WTC11 (cell line): ENCODE measurements around the gene PPP1R14C. TPM values are rescaled to one million over a fixed set of nuclear protein-coding genes. Genes with fewer than 3 reads are reported as not detected.

Experiments
- ATAC-seq: fragments of 200-7000 bp; cut with Tn5 transposase; 2 replicates; pipeline ENCODE4 v1.10.0; 2021; ENCODE audit warnings: mild to moderate bottlenecking, moderate library complexity
- CTCF ChIA-PET: fragments of 300-600 bp; sonication (Branson Sonifier 250); formaldehyde crosslinking; loops from one replicate; lab custom pipeline; 2021; ENCODE audit warnings: antibody characterized with exemption; lab: Charles Lee
- POLR2A ChIA-PET: fragments of 350-600 bp; sonication (Branson Sonifier 250); formaldehyde crosslinking; loops from one replicate; lab custom pipeline; 2021; ENCODE audit warnings: antibody characterized with exemption; lab: Charles Lee
- DNase-seq: peaks from one replicate; pipeline ENCODE4 v3.0.0; 2021; ENCODE audit warnings: low spot score
- H3K27ac Mint-ChIP-seq: 2 replicates; pipeline ENCODE4 v1.8.0; 2021; ENCODE audit warnings: mixed read lengths
- H3K27me3 Mint-ChIP-seq: 2 replicates; pipeline ENCODE4 v1.8.0; 2021; ENCODE audit warnings: low read depth, mild to moderate bottlenecking, moderate library complexity, mixed read lengths
- H3K36me3 Mint-ChIP-seq: 2 replicates; pipeline ENCODE4 v1.8.0; 2021; ENCODE audit warnings: mixed read lengths
- H3K4me1 Mint-ChIP-seq: 2 replicates; pipeline ENCODE4 v1.8.0; 2022; ENCODE audit warnings: mixed read lengths
- H3K4me3 Mint-ChIP-seq: 2 replicates; pipeline ENCODE4 v1.8.0; 2021; ENCODE audit warnings: mild to moderate bottlenecking, moderate library complexity, mixed read lengths
- H3K9me3 Mint-ChIP-seq: 2 replicates; pipeline ENCODE4 v1.8.0; 2021; ENCODE audit warnings: mixed read lengths
- AFF4 ChIP-seq: sonication (generic); formaldehyde crosslinking; IDR thresholded peaks from 2 replicates; pipeline ENCODE4 v1.8.1; 2023; ENCODE audit warnings: mild to moderate bottlenecking, missing genetic modification reagents, borderline replicate concordance
- CBFB ChIP-seq: sonication (generic); formaldehyde crosslinking; IDR thresholded peaks from 2 replicates; pipeline ENCODE4 v1.8.1; 2022; ENCODE audit warnings: mild to moderate bottlenecking, low read depth, missing genetic modification reagents
- E2F4 ChIP-seq: sonication (generic); formaldehyde crosslinking; IDR thresholded peaks from 2 replicates; pipeline ENCODE4 v1.8.1; 2022; ENCODE audit warnings: low read depth, mild to moderate bottlenecking, moderate library complexity, missing genetic modification reagents, borderline replicate concordance
- ERG ChIP-seq: fragments of 250-450 bp; sonication (Bioruptor Pico); IDR thresholded peaks from 2 replicates; pipeline ENCODE4 v1.8.0; 2021; ENCODE audit warnings: mild to moderate bottlenecking
- MAX ChIP-seq: sonication (generic); formaldehyde crosslinking; IDR thresholded peaks from 2 replicates; pipeline ENCODE4 v1.8.0; 2022; ENCODE audit warnings: mild to moderate bottlenecking, missing genetic modification reagents
- RELA ChIP-seq: sonication (generic); formaldehyde crosslinking; IDR thresholded peaks from 2 replicates; pipeline ENCODE4 v1.8.1; 2022; ENCODE audit warnings: missing genetic modification reagents, mild to moderate bottlenecking, borderline replicate concordance
- STAT6 ChIP-seq: sonication (generic); formaldehyde crosslinking; conservative IDR thresholded peaks from 2 replicates; pipeline ENCODE4 v1.8.1; 2023; ENCODE audit warnings: mild to moderate bottlenecking, low read depth, missing genetic modification reagents, moderate library complexity
- USF1 ChIP-seq: sonication (generic); formaldehyde crosslinking; IDR thresholded peaks from 2 replicates; pipeline ENCODE4 v1.8.0; 2022; ENCODE audit warnings: mild to moderate bottlenecking, missing genetic modification reagents
- ZNF121 ChIP-seq: sonication (generic); formaldehyde crosslinking; IDR thresholded peaks from 2 replicates; pipeline ENCODE4 v1.8.0; 2023; ENCODE audit warnings: missing genetic modification reagents
- ZNF512 ChIP-seq: sonication (generic); formaldehyde crosslinking; IDR thresholded peaks from 2 replicates; pipeline ENCODE4 v1.8.1; 2022; ENCODE audit warnings: missing genetic modification reagents, borderline replicate concordance
- total RNA-seq: library from RNA; stranded (reverse); gene quantifications from 3 replicates; pipeline ENCODE4 v1.2.3, GENCODE V29; 2021

The PPP1R14C gene
- total RNA-seq, 1 experiment from 2014 or later: 1.1 TPM

- TF ChIP-seq USF1 (CRISPR knock-in tag) (no peak), AFF4 (CRISPR knock-in tag) (no peak)
These were observed 57.7 kb downstream of the PPP1R14C start (continued) for GRCh38 chr6:150200428-150201100.

GRCh38 chr6:150201285-150201684, 58.4 kb downstream of the PPP1R14C start:
- TF ChIP-seq ZNF121 (CRISPR knock-in tag): no peak
- TF ChIP-seq ZNF512 (CRISPR knock-in tag): no peak
- no peak for TF ChIP-seq CBFB (CRISPR knock-in tag)
- no peak for TF ChIP-seq E2F4
- TF ChIP-seq MAX: no peak
- no peak for TF ChIP-seq ERG (CRISPR knock-in tag)
- TF ChIP-seq STAT6 (CRISPR knock-in tag): no peak
- TF ChIP-seq RELA: no peak
- CTCF ChIA-PET: interaction anchor here (1.5 kb wide), 1 partner anchor 120 kb away, joined by 7 read pairs; no protein-coding TSS in a partner anchor
- Mint-ChIP-seq H3K4me1 (peaks cover 6% of the 10 kb centered on the region; the same call in 1 of the 2 replicates), H3K27ac (no peak overlapping the region), H3K27me3 (no peaks in the 10 kb centered on the region), H3K9me3 (no peaks in the 10 kb centered on the region; the same call in 1 of the 2 replicates), H3K36me3 (no peaks in the 10 kb centered on the region), H3K4me3 (no peak overlapping the region)
- POLR2A ChIA-PET: no interaction called here
- ATAC-seq: no peak
- DNase-seq: no peak
